ENCODE measurements around the gene STARD4.

The STARD4 gene

DNA sequence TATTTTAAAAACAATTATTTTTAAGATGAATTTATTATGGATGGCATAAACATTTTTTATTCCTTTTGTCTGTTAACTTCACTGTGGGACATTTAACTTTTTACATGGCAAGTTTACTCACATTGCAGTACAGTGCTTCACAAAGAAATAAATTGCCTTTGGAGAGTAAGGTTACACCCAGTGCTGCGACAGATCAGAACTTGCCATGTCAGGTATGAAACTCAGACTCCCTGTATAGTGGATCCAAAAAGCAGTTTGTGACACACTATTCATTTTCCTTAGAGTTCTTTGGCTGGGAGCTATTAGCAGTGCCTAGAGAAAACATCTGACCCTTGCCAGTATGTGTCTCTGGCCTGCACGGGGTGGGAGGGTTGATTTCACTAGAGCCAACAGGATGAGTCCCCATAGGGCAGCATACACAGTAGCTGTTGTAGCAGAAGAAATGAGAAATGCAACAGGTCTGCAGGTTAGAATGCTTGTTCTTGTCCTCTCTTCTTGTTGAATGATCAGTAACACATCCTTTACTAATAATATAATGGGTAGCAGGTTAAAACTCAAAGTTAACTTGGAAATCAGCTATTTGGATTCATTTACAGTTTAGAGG lies 42.9 kb downstream of the STARD4 start:
- no peak for DNase-seq

DNA sequence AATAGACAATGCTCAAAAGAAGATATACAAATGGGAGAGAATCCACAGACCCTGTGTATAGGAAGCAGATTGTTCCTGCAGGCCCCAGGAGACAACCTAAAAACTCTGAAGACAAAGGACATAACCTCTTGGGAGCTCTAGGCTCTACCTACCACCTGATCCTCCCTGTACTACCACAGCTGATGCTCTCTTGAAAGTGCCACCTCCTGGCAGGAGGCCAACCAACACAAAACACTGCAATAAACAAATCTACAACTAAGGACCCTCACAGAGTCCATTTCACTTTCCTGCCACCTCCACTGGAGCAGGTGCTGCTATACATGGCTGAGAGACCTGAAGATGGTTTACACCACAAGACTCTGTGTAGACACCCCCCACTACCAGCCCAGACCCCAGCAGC lies 49.0 kb downstream of the STARD4 start:
- DNase-seq = no peak

DNA sequence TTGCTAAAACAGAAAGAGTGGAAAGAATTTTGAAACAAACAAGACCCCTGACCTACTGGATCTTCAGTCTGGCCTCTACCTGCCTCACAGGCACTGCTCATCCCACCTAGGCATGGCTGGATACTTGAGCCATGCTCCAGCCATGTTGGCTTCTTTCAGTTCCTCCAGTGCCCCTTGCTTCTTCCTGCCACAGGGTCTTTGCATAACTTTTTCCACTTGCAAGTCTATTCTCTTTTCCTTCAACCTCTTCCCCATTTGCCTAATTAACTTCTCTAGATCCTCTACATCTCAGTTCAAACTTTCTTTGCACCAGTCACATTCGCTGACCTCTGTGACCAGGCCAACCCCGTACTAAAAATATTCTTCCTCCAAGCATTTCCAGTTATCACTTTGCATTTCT lies 50.4 kb downstream of the STARD4 start:
- DNase-seq = no peak

DNA sequence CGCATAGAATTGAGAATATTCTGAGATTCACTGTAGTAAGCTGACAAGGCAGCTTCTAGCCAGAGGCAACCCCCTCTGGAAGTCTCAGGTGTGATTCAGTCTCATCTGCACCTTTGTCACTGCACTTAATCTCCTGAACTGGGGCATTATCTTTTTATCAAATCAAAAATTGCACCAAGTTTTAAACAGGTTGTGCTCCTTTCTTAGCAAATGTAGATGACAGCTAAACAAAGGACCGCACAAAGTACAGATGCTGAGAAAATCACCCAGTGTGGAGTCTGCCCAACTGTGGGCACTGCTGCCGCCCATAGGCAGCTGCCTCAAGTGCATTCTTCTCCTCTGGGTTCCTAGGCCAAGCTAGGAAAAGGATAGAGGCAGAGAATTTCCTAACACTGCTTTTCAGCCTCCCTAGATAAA lies 51.1 kb downstream of the STARD4 start:
- DNase-seq = no peak

DNA sequence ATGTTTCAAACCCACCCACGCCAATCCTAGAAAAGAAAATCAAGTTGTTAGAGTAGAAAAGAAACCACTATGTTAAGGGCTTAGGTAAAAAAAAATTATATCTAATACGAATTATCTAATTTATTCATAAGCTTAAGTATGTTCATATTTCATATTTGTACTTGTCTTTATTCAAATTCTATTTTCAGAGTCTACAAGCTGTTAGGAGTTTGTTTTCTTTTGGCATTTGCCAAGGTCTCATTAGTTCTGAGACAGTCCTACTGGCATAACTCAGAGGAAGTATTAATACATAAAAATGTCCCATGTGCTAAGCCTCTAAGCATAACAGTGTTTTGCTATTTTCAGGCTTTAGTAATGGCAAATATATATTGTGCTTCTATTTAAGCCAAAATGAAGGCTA lies 57.6 kb downstream of the STARD4 start:
- no peak for DNase-seq

DNA sequence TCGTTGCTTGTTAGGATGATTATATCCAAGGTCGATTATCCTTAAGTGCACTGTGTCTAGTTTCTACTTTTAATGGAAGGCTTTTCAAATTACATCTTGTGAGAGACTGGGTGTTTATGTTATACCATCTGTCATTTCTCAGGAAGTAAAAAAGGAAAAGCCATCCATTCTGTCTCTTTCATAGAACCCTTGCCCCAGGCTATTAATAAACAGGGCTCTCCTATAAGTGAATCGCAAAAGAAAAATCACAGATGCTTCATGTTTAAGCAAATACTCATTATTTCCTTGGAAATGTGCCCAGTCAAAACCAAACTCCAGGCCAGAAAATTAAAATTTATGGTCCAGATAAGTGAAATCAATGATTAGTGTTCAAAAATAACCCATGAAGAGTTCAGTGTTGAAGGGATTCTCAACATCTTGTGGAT lies 58.1 kb downstream of the STARD4 start:
- no peak for DNase-seq

DNA sequence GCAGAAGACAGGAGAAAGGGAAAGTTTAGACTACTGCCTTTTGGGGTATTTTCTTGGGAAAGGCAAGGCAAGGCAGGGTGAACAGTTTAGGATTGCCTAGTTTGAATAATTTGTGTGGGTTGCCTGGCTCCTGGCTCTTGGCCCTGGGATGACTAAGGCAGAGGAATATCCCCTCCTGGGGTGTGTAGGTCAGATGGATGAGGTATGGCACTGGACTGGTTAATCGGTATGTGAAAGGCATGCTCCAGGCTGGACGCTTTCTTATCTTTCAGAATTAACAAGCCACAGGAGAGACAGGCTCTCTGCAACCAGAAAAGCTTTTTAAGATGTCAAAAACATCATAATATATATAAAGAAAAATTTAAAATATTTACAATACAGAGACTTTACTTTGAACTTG lies 58.6 kb downstream of the STARD4 start:
- DNase-seq = no peak

DNA sequence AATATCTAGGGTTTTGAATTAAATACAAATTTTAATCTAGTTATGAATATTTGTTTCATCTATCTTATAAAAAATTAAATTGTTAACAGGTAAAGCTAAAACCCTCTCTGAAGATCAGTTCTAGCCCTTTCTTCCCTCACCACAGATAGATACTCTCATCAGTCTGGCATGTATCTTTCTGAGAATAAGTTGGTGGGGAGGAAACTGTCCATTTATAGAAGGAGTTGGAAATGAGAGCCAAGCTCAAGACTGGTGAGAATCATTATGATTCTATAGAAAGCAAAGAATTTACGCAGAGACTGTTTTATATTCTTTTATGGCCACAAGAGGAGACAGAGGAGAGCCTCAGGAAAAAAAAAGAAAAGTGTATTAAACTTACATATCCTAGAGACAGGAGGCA lies 59.0 kb downstream of the STARD4 start:
- no peak for DNase-seq

DNA sequence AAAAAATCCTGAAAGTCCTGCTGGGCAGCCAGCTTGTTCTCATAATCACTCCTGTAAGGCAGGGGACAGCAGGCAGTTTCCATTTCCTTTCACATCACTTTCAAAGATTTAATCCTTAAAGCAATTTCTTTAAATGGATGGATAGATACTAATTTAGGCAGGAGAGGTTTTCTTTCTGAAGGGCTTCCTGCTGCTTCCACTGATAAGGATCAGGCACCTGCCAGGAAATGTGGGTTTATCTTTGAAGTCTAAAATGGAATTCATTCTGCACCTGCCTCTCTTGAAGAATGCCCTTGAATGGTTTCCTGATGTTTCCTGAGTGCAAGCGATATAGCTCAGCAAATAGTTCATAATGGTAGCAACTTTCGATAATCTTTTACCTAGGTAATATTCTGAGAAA lies 64.5 kb downstream of the STARD4 start:
- no peak for DNase-seq

DNA sequence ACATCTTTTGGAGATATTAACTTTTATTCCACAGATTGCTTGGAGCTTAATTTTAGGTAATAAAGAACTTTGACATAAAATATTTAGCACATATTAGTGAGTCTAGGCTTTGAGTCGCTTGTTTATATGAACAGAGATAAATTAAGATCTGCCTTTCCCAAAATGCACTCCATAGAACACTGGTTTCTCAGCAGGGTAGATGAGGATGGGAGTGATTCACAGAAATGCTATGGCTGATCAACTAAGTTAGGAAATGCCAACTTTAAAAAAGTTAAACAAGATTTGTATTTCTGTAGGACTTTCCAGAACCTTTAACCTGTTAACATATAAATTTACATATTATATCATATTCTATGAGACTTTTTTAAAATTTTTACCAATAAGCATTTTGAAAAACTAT lies 65.2 kb downstream of the STARD4 start:
- DNase-seq = no peak

All from activated T-cell treated with anti-CD3 and anti-CD28 coated beads for 4 hours (primary cell).